ENCODE data around the gene ZHX3. TPM values are rescaled to one million over a fixed set of nuclear protein-coding genes. Genes with fewer than 3 reads are reported as not detected.

The ZHX3 gene
- total RNA-seq, 1 donor from 2014 or later = 34.5 TPM

- TF ChIP-seq, protein P1, sequence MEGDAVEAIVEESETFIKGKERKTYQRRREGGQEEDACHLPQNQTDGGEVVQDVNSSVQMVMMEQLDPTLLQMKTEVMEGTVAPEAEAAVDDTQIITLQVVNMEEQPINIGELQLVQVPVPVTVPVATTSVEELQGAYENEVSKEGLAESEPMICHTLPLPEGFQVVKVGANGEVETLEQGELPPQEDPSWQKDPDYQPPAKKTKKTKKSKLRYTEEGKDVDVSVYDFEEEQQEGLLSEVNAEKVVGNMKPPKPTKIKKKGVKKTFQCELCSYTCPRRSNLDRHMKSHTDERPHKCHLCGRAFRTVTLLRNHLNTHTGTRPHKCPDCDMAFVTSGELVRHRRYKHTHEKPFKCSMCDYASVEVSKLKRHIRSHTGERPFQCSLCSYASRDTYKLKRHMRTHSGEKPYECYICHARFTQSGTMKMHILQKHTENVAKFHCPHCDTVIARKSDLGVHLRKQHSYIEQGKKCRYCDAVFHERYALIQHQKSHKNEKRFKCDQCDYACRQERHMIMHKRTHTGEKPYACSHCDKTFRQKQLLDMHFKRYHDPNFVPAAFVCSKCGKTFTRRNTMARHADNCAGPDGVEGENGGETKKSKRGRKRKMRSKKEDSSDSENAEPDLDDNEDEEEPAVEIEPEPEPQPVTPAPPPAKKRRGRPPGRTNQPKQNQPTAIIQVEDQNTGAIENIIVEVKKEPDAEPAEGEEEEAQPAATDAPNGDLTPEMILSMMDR (IDR thresholded peaks at IDR 0.05) = no peak
- no peaks in the 10 kb centered on the region for H3K4me1 ChIP-seq
- DNase-seq = no peak
- no peaks in the 10 kb centered on the region for H3K9me3 ChIP-seq
- no peak overlapping the region for H3K4me3 ChIP-seq
- no peak overlapping the region for H3K27ac ChIP-seq
- no peak for ATAC-seq
- no peaks in the 10 kb centered on the region for H3K27me3 ChIP-seq (ENCODE audit: low read depth)
- intact Hi-C loops (cut with DNase I) = no loop called here
- H3K36me3 ChIP-seq = peaks cover 21% of the 10 kb centered on the region
Measured at GRCh38 chr20:41356951-41357350, 39.4 kb upstream of the ZHX3 start.

DNA sequence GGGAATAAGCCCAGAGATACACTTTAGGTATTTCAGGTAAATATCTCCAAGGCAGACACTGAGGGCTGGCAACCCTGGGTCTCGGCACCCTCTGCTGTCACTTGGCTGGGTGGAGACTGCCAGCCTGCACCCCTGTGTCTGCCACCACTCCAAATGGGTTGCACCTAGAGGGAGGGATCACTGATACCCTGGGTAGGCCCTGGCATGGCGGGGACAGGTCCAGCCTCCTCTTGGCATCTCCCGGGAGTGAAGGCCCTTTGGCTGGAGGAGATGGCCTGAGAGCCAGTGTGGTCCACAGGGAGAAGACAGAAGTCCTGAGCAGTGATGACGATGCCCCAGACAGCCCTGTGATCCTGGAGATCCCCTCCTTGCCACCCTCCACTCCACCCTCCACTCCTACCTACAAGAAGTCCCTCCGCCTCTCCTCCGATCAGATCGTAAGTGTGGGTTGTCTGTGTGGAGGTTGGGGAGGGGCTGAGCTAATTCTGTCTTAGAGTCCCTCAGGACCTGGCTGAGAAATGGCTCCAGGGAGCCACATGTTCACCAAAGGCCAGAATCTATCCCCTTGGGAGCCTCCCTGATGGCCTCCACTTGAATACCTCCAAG, 38.2 kb upstream of the ZHX3 start:
- ATAC-seq = no peak
- no peaks in the 10 kb centered on the region for H3K9me3 ChIP-seq
- TF ChIP-seq, protein P1 (IDR thresholded peaks at IDR 0.05) = no peak
- no peak for DNase-seq
- H3K27ac ChIP-seq = no peak overlapping the region
- no peaks in the 10 kb centered on the region for H3K27me3 ChIP-seq (ENCODE audit: low read depth)
- no peak overlapping the region for H3K4me3 ChIP-seq
- no peaks in the 10 kb centered on the region for H3K4me1 ChIP-seq
- peaks cover 25% of the 10 kb centered on the region for H3K36me3 ChIP-seq
- intact Hi-C loops (cut with DNase I) = no loop called here

- H3K4me3 ChIP-seq = no peak overlapping the region
- TF ChIP-seq, protein P1 (IDR thresholded peaks at IDR 0.05) = no peak
- no peaks in the 10 kb centered on the region for H3K4me1 ChIP-seq
- H3K27me3 ChIP-seq (ENCODE audit: low read depth) = no peaks in the 10 kb centered on the region
- ATAC-seq (no peak), DNase-seq (no peak)
- H3K36me3 ChIP-seq = peaks cover 27% of the 10 kb centered on the region
- H3K9me3 ChIP-seq = no peaks in the 10 kb centered on the region
- no peak overlapping the region for H3K27ac ChIP-seq
- intact Hi-C loops (cut with DNase I) = no loop called here
Measured at GRCh38 chr20:41355192-41355591, 37.7 kb upstream of the ZHX3 start.

GRCh38 chr20:41353530-41353929, 36.0 kb upstream of the ZHX3 start:
- Histone ChIP-seq H3K4me3 (no peak overlapping the region), H3K27me3 (ENCODE audit: low read depth) (no peaks in the 10 kb centered on the region), H3K36me3 (peaks cover 41% of the 10 kb centered on the region), H3K9me3 (no peaks in the 10 kb centered on the region), H3K4me1 (no peaks in the 10 kb centered on the region), H3K27ac (no peak overlapping the region)
- ATAC-seq (no peak), DNase-seq (no peak)
- intact Hi-C loops (cut with DNase I) = no loop called here
- TF ChIP-seq, protein P1 (IDR thresholded peaks at IDR 0.05) = no peak

GRCh38 chr20:41352666-41353065, 35.1 kb upstream of the ZHX3 start:
- Histone ChIP-seq H3K4me1 (no peaks in the 10 kb centered on the region), H3K27me3 (ENCODE audit: low read depth) (no peaks in the 10 kb centered on the region), H3K36me3 (peaks cover 43% of the 10 kb centered on the region), H3K9me3 (no peaks in the 10 kb centered on the region), H3K27ac (no peak overlapping the region), H3K4me3 (no peak overlapping the region)
- intact Hi-C loops (cut with DNase I) = no loop called here
- TF ChIP-seq, protein P1 (IDR thresholded peaks at IDR 0.05) = no peak
- no peak for DNase-seq
- ATAC-seq = no peak
